ENCODE measurements around the gene NCK2. TPM values are rescaled to one million over a fixed set of nuclear protein-coding genes. Genes with fewer than 3 reads are reported as not detected.

The NCK2 gene
- total and polyA plus RNA-seq, 2 of the 4 experiments (the other 2 are of a cell fraction) = 15.8 to 22.2 TPM

- Histone ChIP-seq H2AK9ac (replicated peaks; ENCODE audit: low read depth, low read length, poor library complexity) (no peak overlapping the region), H2AK5ac (ENCODE audit: low read depth, low read length) (no peak overlapping the region), H2BK120ac (ENCODE audit: low read depth, low read length) (no peak overlapping the region), H4K5ac (ENCODE audit: low read depth, low read length) (no peak overlapping the region), H3K18ac (ENCODE audit: low read depth, low read length) (no peak overlapping the region), H3K4me3 (ENCODE audit: insufficient read depth, low read depth, low read length) (no peak overlapping the region), H2BK5ac (ENCODE audit: low read depth, low read length, poor library complexity, severe bottlenecking) (no peak overlapping the region), H3K9me3 (ENCODE audit: control insufficient read depth, insufficient read depth, low read length) (no peaks in the 10 kb centered on the region), H3K56ac (ENCODE audit: extremely low read depth, insufficient read depth, low read length) (no peak overlapping the region), H3K4me1 (ENCODE audit: control insufficient read depth, insufficient read depth, low read length) (no peaks in the 10 kb centered on the region), H3K9me1 (ENCODE audit: insufficient read depth, low read length) (no peaks in the 10 kb centered on the region), H3K27me3 (ENCODE audit: control insufficient read depth, insufficient read depth, low read length) (peaks cover 15% of the 10 kb centered on the region), H3K4me2 (ENCODE audit: low read depth, low read length) (no peak overlapping the region), H3K9ac (ENCODE audit: low read depth, low read length) (no peak overlapping the region), H3K36me3 (ENCODE audit: control insufficient read depth, insufficient read depth, low read length) (no peaks in the 10 kb centered on the region), H3K4ac (ENCODE audit: low read depth, low read length) (no peak overlapping the region), H3K27ac (ENCODE audit: insufficient read depth, low read length) (no peak overlapping the region), H2BK15ac (ENCODE audit: low read depth, low read length) (no peak overlapping the region), H2AFZ (replicated peaks; ENCODE audit: low read length, poor library complexity) (no peak overlapping the region), H4K20me1 (ENCODE audit: insufficient read depth, low read length) (no peaks in the 10 kb centered on the region), H4K91ac (ENCODE audit: insufficient read depth, low read depth, low read length) (no peak overlapping the region), H3K23ac (ENCODE audit: low read depth, low read length) (no peak overlapping the region), H4K8ac (ENCODE audit: low read depth in 2 of 2, low read length in 2 of 2) (no peak overlapping the region), H3K14ac (replicated peaks; ENCODE audit: low read depth, low read length) (no peak overlapping the region), H2BK20ac (ENCODE audit: low read depth, low read length) (no peak overlapping the region), H3K79me1 (ENCODE audit: low read depth in 1 of 2, low read length in 2 of 2) (no peaks in the 10 kb centered on the region)
- in situ Hi-C loops (cut with MboI; ENCODE audit: low sequenced_read_pairs) = no loop called here
- ChIA-PET CTCF (interaction anchor here (1.3 kb wide), 1 partner anchor 27 kb away, joined by 3 read pairs; no protein-coding TSS in a partner anchor), POLR2A (ENCODE audit: unreplicated experiment) (no interaction called here)
- BruUV-seq (replicated peaks) = no TSS peak
- dilution Hi-C loops (cut with HindIII; ENCODE audit: low sequenced_read_pairs, unreplicated experiment) = no loop called here
- DNase-seq (no peak), ATAC-seq (ENCODE audit: low read depth) (no peak)
- TF ChIP-seq CHD1 (IDR thresholded peaks at IDR 0.05; ENCODE audit: low read depth, low read length) (no peak), SMC3 (IDR thresholded peaks at IDR 0.05; ENCODE audit: low read depth, low read length) (no peak), FOS (IDR thresholded peaks at IDR 0.05; ENCODE audit: low read depth, low read length) (no peak), POLR2A (IDR thresholded peaks at IDR 0.05; ENCODE audit: low read depth, low read length) (no peak), RFX5 (IDR thresholded peaks at IDR 0.05; ENCODE audit: low read depth, low read length) (no peak), MAZ (IDR thresholded peaks at IDR 0.05; ENCODE audit: borderline replicate concordance, low read depth, low read length) (no peak), CEBPB (IDR thresholded peaks at IDR 0.05; ENCODE audit: low read depth, low read length) (no peak), RAD21 (IDR thresholded peaks at IDR 0.05; ENCODE audit: low read length) (no peak), NFE2L2 (IDR thresholded peaks at IDR 0.05; ENCODE audit: low read depth, low read length) (no peak), RCOR1 (IDR thresholded peaks at IDR 0.05; ENCODE audit: insufficient replicate concordance, low read length) (no peak), MAFK (IDR thresholded peaks at IDR 0.05; ENCODE audit: low read depth, low read length) (no peak), BHLHE40 (IDR thresholded peaks at IDR 0.05; ENCODE audit: low read depth, low read length) (no peak), MXI1 (IDR thresholded peaks at IDR 0.05; ENCODE audit: borderline replicate concordance, low read depth, low read length) (no peak), ELK1 (IDR thresholded peaks at IDR 0.05; ENCODE audit: borderline replicate concordance, low read depth, low read length) (no peak)
- TF ChIP-seq, protein P1, sequence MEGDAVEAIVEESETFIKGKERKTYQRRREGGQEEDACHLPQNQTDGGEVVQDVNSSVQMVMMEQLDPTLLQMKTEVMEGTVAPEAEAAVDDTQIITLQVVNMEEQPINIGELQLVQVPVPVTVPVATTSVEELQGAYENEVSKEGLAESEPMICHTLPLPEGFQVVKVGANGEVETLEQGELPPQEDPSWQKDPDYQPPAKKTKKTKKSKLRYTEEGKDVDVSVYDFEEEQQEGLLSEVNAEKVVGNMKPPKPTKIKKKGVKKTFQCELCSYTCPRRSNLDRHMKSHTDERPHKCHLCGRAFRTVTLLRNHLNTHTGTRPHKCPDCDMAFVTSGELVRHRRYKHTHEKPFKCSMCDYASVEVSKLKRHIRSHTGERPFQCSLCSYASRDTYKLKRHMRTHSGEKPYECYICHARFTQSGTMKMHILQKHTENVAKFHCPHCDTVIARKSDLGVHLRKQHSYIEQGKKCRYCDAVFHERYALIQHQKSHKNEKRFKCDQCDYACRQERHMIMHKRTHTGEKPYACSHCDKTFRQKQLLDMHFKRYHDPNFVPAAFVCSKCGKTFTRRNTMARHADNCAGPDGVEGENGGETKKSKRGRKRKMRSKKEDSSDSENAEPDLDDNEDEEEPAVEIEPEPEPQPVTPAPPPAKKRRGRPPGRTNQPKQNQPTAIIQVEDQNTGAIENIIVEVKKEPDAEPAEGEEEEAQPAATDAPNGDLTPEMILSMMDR (conservative IDR thresholded peaks at IDR 0.05; ENCODE audit: low read depth, low read length) = no peak
- TF ChIP-seq, protein P2, sequence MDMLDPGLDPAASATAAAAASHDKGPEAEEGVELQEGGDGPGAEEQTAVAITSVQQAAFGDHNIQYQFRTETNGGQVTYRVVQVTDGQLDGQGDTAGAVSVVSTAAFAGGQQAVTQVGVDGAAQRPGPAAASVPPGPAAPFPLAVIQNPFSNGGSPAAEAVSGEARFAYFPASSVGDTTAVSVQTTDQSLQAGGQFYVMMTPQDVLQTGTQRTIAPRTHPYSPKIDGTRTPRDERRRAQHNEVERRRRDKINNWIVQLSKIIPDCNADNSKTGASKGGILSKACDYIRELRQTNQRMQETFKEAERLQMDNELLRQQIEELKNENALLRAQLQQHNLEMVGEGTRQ (IDR thresholded peaks at IDR 0.05; ENCODE audit: low read depth, low read length) = no peak
- intact Hi-C loops (cut with micrococcal nuclease) = no loop called here
- WGBS, 2 experiments (ENCODE audit: extremely low coverage in 2 of 2, insufficient read length in 1 of 2) = 0% methylated on average over 1 of the region's 3 CpGs; no CpG with 5 or more reads in 1 of the 2 experiments
Measured at GRCh38 chr2:105935063-105935462, 190.4 kb downstream of the NCK2 start.

All from IMR-90 (cell line).